ENCODE results near the gene RAB8B.

Gene RAB8B

GRCh38 chr15:63313825-63314224 is 124.4 kb downstream of the RAB8B start:
- DNase-seq (ENCODE audit: low spot score) = no peak

DNA sequence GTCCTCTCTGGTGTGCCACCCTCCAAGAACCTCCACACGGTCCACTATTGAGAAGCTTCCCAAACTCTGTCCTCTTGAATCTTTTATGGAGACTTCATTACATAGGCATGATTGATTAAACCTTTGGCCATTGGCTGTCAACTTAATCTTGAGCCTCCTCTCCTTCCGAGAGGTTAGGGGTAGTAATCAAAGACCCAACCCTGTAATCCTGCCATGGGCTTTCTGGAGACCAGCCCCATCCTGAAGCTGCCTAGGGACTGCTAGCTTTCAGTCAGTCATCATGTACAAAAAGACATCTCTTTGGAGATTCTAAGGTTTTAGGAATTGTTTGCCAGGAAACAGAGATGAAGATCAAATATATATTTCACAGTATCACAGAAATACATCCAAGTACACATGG is 125.0 kb downstream of the RAB8B start:
- DNase-seq (ENCODE audit: low spot score) = no peak
